PC-9 (cell line): ENCODE results near the gene CHMP2A. TPM values are rescaled to one million over a fixed set of nuclear protein-coding genes. Genes with fewer than 3 reads are reported as not detected.

Source experiments
- BruUV-seq: library from RNA; stranded (reverse); fragments of 400-500 nt; replicated peaks from 2 replicates; lab custom pipeline; 2021; lab: Mats Ljungman, UMichigan
- CTCF ChIA-PET: fragments of 300-600 bp; sonication (Branson Sonifier 250); formaldehyde crosslinking; loops from one replicate; lab custom pipeline; 2022; ENCODE audit warnings: antibody characterized with exemption; lab: Charles Lee
- POLR2A ChIA-PET: fragments of 300-600 bp; sonication (Branson Sonifier 250); formaldehyde crosslinking; loops from one replicate; lab custom pipeline; 2022; ENCODE audit warnings: antibody characterized with exemption; ENCODE audit not compliant: unreplicated experiment; lab: Charles Lee
- DNase-seq, 2 experiments: peaks; one replicate each; pipeline versions ENCODE4 v3.0.0 to v3.0.0-alpha.2; 2015 to 2022; ENCODE audit warnings: mixed read lengths in 1 of 2
- H2AFZ ChIP-seq: fragments of 200-600 bp; sonication (generic); 2 replicates; pipeline ENCODE4 v1.8.1; 2017; ENCODE audit warnings: antibody characterized with exemption
- H3F3A ChIP-seq: fragments of 200-600 bp; sonication (generic); 2 replicates; pipeline ENCODE4 v1.8.1; 2017; ENCODE audit warnings: antibody characterized with exemption, mild to moderate bottlenecking, low read depth; ENCODE audit not compliant: insufficient read depth
- H3K27ac ChIP-seq: fragments of 200-600 bp; sonication (generic); 2 replicates; pipeline ENCODE4 v1.6.1; 2016; ENCODE audit warnings: mixed run types
- H3K27me3 ChIP-seq: fragments of 200-600 bp; sonication (generic); 2 replicates; pipeline ENCODE4 v1.6.1; 2016; ENCODE audit warnings: low read depth, mixed run types; ENCODE audit not compliant: insufficient read depth
- H3K36me3 ChIP-seq: fragments of 200-600 bp; sonication (generic); 2 replicates; pipeline ENCODE4 v1.6.1; 2016; ENCODE audit warnings: low read depth, mixed run types
- H3K4me1 ChIP-seq: fragments of 200-600 bp; sonication (generic); replicated peaks from 2 replicates; pipeline ENCODE4 v1.6.1; 2016; ENCODE audit warnings: mixed run types; ENCODE audit not compliant: insufficient read depth
- H3K4me2 ChIP-seq: fragments of 200-600 bp; sonication (generic); 2 replicates; pipeline ENCODE4 v1.6.1; 2017; ENCODE audit warnings: mixed run types
- H3K4me3 ChIP-seq: fragments of 200-600 bp; sonication (generic); 2 replicates; pipeline ENCODE4 v1.6.1; 2016; ENCODE audit warnings: mixed run types
- H3K79me2 ChIP-seq: fragments of 200-600 bp; sonication (generic); 2 replicates; pipeline ENCODE4 v1.6.1; 2017; ENCODE audit warnings: low read depth, mixed run types
- H3K9me2 ChIP-seq: fragments of 200-600 bp; sonication (generic); 2 replicates; pipeline ENCODE4 v1.8.1; 2017; ENCODE audit warnings: mild to moderate bottlenecking; ENCODE audit not compliant: insufficient read depth
- H3K9me3 ChIP-seq: fragments of 200-600 bp; sonication (generic); 2 replicates; pipeline ENCODE4 v1.8.1; 2016; ENCODE audit warnings: low read depth; ENCODE audit not compliant: insufficient read depth
- H4K20me1 ChIP-seq: fragments of 200-600 bp; sonication (generic); 2 replicates; pipeline ENCODE4 v1.8.1; 2017; ENCODE audit not compliant: insufficient read depth
- CTCF ChIP-seq: fragments of 200-600 bp; sonication (generic); conservative IDR thresholded peaks from 2 replicates; pipeline ENCODE4 v1.6.1; 2017; ENCODE audit warnings: mixed run types, antibody characterized with exemption, mild to moderate bottlenecking, moderate library complexity
- EZH2 ChIP-seq: fragments of 200-600 bp; sonication (generic); IDR thresholded peaks from 2 replicates; pipeline ENCODE4 v1.8.0; 2017; ENCODE audit warnings: antibody characterized with exemption, low read depth
- intact Hi-C: fragments of 100-400 bp; cut with micrococcal nuclease; formaldehyde crosslinking; loops from one replicate; pipeline ENCODE4 v1.10.0; 2022; ENCODE audit not compliant: unreplicated experiment
- total RNA-seq: library from RNA; stranded (reverse); gene quantifications from 2 replicates; pipeline ENCODE4 v1.2.3, GENCODE V29; 2021

Gene CHMP2A
- total RNA-seq, 1 experiment from 2014 or later, result 149 TPM

GRCh38 chr19:58572026-58572817 is 17.3 kb upstream of the CHMP2A start:
- CTCF ChIA-PET, result no interaction called here
- H2AFZ ChIP-seq, result no peak overlapping the region

GRCh38 chr19:58571575-58571947 is 16.7 kb upstream of the CHMP2A start:
- DNase-seq, result no peak
- no peak for TF ChIP-seq CTCF
- no peak for TF ChIP-seq EZH2
- Histone ChIP-seq H3K36me3 (no peaks in the 10 kb centered on the region), H3K4me1 (no peaks in the 10 kb centered on the region), H3K79me2 (no peaks in the 10 kb centered on the region), H4K20me1 (no peaks in the 10 kb centered on the region), H3K27me3 (no peaks in the 10 kb centered on the region), H3K9me2 (no peaks in the 10 kb centered on the region), H3K27ac (no peak overlapping the region), H3K4me2 (no peak overlapping the region), H3F3A (no peaks in the 10 kb centered on the region), H3K9me3 (no peaks in the 10 kb centered on the region), H2AFZ (no peak overlapping the region), H3K4me3 (no peak overlapping the region)
- ChIA-PET CTCF (no interaction called here), POLR2A (no interaction called here)
- BruUV-seq, result no TSS peak
- intact Hi-C loops, result no loop called here

More at GRCh38 chr19:58572026-58572817, 17.3 kb upstream of the CHMP2A start:
- no peaks in the 10 kb centered on the region for H3K79me2 ChIP-seq
- no peaks in the 10 kb centered on the region for H3K4me1 ChIP-seq
- no peaks in the 10 kb centered on the region for H3K9me3 ChIP-seq
- no peak overlapping the region for H3K27ac ChIP-seq
- H3F3A ChIP-seq, result no peaks in the 10 kb centered on the region
- H3K4me2 ChIP-seq, result no peak overlapping the region
- no TSS peak for BruUV-seq
- POLR2A ChIA-PET, result no interaction called here
- no peaks in the 10 kb centered on the region for H3K27me3 ChIP-seq
- no peaks in the 10 kb centered on the region for H4K20me1 ChIP-seq
- no peak for DNase-seq
- no peak for TF ChIP-seq CTCF
- no peak for TF ChIP-seq EZH2
- H3K36me3 ChIP-seq, result no peaks in the 10 kb centered on the region
- intact Hi-C loops, result no loop called here
- H3K9me2 ChIP-seq, result no peaks in the 10 kb centered on the region
- H3K4me3 ChIP-seq, result no peak overlapping the region

- ChIA-PET POLR2A (no interaction called here), CTCF (no interaction called here)
- Histone ChIP-seq H3K4me3 (no peak overlapping the region), H3K27me3 (no peaks in the 10 kb centered on the region), H2AFZ (no peak overlapping the region), H3K4me1 (no peaks in the 10 kb centered on the region), H3F3A (no peaks in the 10 kb centered on the region), H3K4me2 (no peak overlapping the region), H3K9me2 (no peaks in the 10 kb centered on the region), H4K20me1 (no peaks in the 10 kb centered on the region), H3K79me2 (no peaks in the 10 kb centered on the region), H3K36me3 (no peaks in the 10 kb centered on the region), H3K27ac (no peak overlapping the region), H3K9me3 (no peaks in the 10 kb centered on the region)
- TF ChIP-seq CTCF (no peak), EZH2 (no peak)
- no TSS peak for BruUV-seq
- intact Hi-C loops, result no loop called here
- DNase-seq, result no peak
These were observed 16.1 kb upstream of the CHMP2A start for GRCh38 chr19:58570770-58571574.
